DMS 273 treated with DMSO at 0.1 percent for 48 hours (cell line): Measurements from ENCODE around the gene ACER1.
"Not testable (repeated sequence)": the region's sequence is repeated elsewhere in the genome, so short reads cannot be mapped to it uniquely, and the experiment has no call there.

Experiments
- DNase-seq: peaks from one replicate; lab custom pipeline; 2025; lab: John Stamatoyannopoulos, UW

The ACER1 gene

DNA sequence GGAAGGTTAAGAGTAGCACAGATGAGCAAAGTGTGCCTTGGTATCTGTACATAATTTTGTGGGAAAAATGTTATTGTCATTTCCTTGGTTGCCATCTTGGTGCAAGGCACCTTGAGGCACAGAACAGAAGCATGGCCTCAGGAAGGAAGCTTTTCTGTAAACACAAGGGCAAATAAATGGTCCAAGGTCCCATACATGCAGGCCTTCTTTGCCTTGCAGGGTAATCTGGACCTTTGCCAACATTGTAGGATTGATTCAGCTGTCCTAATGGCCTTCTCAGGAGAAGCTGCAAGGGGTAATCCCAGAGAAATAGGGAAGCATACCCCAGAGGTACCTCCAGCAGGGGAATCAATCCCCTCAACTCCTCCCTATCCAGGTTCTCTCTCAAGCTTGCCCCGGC, 44.7 kb downstream of the ACER1 start:
- no peak for DNase-seq

DNA sequence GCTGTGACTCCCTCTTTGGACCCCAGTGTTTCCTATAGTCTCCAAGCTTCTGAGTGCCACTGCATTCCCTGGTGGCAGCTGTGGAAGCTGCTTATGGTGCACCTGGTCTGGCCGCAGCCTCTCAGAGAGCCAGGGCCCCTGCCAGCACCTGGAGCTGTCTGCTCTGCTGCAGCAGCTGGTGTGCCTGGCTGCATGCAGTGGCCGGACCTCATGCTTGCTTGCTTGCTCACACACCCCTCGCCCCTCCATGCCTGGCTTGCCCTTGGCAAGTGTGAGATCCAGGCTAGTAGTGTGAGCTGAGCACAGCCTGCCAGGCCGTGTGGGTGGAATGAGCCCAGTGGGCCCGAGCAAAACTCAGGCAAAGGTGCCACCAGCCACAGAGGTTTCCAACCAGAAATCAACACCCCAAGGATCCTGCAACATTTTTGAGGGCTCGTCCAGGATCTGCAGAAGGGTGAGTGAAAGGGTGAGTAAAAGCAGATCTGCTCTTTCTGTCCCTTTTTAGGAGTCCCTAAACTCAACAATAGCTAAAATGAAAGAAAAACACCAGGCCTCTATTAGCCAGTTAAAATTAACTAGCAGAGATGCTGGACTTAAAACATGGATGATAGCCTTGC, 46.0 kb downstream of the ACER1 start:
- DNase-seq = no peak

DNA sequence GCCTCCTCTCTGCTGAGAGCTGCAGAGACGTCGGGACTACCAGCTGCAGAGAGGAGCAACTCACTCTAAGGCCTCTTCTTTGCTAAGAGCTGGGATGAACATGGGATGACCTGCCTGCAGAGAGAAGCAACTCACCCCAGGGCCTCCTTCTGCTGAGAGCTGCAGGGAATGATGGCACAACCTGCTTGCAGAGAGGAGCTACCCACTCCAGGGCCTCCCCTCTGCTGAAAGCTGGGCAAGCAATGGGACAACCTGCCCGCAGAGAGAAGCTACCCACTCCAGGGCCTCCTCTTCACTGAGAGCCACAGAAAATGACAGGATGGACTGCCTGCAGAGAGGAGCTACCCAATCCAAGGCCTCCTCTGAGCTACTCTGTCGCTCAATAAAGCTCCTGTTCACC, 46.7 kb downstream of the ACER1 start:
- no peak for DNase-seq

DNA sequence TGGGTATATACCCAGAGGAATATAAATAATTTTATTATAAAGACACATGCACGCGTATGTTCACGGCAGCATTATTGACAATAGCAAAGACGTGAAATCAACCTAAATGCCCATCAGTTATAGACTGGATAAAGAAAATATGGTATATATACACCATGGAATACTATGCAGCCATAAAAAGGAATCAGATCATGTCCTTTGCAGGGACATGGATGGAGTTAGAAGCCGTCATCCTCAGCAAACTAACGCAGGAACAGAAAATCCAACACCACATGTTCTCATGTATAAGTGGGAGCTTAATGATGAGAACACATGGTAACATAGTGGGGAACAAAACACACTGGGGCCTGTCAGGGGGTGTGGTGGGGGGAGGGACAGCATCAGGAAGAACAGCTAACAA, 51.0 kb downstream of the ACER1 start:
- DNase-seq = not testable (repeated sequence)

DNA sequence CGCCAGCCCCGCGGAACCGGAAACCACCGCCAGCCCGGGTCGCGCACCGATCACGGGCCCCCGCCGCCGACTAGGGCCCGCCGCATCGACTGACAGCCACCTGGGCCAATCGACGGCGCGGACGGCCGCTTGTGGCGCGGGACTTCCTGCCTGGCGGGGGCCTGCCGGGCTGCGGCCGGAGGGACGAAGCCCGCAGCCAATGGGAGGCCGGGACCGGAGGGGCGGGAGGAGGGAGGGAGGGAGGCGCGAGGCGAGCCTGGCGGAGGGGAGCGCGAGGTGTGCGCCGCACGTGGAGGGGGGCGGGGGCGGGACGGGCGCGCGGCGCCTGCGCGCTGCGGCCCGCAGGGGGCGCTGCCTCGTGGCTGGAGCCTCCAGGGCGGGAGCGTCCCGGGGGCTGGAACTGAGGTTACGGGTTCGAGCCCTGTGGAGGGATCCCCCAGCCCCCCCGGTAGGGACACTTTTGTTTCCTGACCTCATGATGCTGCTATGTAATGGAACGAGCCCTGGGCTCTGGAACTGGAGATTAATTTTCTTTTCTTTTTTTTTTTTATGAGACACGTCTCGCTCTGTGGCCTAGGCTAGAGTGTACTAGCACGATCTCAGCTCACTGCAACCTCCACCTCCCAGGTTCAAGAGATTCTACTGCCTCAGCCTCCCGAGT, 53.4 kb downstream of the ACER1 start, which contains the start of gene MLLT1:
TSS of gene MLLT1 (minus strand) at position 45 of the 661 bp plus-strand sequence. CDS start 191 bp downstream, outside the sequence.
- peak; percentile 79 for DNase-seq

DNA sequence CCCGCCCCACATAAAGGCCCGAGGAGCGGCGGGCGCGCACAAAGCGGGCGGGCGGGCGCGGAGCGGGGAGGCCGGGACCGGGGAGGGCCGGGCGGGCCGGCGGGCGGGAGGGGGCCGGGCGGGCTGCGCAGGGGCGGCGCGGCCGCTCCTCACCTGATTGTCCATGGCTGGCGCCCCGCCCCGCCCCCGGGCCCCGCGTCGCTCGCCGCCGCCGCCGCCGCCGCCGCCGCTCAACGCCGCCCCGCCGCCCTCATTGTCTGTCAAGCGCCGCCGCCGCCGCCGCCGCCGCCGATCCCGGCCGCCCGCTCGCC, 53.8 kb downstream of the ACER1 start:
- no peak for DNase-seq

DNA sequence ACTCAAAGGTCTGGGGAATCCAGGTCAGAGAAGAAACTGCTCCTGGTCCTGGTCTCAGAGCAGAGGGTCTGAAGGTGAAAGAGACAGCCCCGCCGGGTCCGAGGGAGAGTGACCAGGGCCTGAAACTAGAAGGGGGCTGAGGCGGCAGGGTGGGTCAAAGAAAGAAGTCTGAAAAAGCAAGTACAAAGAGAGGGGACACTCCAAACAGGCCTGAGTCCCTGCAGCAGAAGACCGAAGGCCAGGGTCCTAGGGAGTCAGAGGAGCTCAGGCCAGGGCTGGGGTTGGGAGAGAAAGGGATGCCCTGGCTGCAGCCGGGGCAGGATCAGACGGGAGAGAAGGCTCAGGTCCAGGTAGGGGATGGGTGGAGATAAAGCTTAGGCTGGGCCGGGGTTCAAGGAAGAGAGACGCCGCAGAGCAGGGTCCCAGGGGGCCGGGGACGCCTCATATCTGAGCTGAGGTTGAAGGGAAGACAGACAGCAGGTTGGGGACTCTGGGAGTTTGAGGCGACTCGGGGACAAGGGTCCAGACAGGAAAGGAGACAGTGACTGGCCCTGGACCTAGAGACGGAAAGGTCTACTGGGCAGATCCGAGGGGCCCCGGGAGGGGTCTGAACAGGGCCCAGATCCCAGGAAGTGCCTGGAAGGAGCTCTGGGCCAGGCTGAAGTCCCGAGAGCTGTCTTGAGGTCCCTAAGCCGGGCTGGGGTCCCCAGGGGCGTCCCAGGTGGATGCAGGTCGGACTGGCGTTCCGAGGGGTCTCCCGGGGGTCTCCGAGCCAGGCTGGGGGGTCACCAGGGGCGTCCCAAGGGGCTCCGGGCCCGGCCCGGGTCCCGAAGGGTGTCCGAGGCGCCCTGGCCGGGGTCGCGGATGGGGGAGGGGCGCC, 54.4 kb downstream of the ACER1 start:
- DNase-seq = no peak

DNA sequence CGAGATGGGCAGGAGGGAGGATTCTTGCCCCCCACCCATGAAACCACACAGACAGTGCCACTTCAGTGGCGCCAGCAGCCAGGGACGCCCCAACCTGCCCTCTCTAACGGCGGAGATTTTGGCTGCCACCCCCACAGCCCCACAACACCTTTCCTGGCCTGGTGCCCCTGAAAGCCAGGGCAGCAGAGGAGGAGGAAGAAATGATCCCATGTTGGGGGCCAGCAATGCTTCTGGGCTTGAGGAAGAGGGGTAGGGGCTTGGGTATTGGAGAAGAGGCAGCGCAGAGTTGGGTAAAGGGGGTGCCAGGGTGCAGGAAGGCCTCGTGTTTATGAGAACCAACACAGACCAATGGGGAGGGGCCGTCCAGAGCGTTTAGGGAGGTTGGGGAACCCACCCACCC, 55.4 kb downstream of the ACER1 start:
- DNase-seq = no peak

DNA sequence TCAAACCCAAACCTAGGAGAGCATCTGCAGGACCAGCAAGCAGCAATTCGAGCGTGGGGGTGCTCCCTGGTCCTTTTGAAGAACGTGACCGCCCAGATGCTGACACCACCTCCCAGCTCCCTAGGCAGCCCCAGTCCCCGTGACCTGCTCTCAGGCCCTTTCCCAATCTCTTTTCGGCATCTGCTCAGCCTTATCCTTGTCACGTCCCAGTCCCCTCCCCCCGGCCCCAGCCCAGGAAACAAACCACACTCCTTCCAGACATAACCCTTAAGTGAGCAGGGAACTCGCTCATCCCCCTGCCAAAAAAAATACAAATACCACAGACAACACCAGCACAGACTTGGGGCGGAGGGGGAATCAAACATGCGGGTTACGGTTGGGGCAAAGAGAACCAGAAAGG, 57.0 kb downstream of the ACER1 start:
- no peak for DNase-seq

DNA sequence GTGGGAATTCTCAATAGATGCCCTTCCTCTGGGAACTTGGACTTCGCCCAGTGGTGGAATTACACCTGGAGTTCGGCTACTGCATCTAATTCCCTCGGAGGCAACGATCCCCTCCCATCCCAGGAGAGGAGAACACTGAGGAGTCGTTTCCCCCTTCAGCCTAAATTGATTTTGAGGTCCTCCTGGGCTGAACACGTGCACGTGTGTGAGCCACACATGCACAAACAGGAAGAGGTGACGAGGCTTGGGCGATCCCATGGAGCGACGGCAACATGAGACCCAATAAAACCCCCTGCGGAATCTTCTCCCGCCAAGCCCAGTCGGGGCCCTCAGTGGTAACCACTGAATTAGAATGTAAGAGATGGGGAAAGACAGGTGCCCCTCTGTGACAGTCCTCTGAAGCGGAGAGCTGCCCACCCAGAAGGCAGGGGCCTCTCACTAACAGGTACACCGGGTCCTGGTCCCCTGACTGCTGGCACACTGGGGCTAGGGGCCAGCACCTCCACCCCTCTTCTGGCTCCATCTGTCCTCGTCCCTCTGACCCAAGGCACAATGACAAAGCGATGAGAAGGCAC, 58.2 kb downstream of the ACER1 start:
- DNase-seq = no peak

DNA sequence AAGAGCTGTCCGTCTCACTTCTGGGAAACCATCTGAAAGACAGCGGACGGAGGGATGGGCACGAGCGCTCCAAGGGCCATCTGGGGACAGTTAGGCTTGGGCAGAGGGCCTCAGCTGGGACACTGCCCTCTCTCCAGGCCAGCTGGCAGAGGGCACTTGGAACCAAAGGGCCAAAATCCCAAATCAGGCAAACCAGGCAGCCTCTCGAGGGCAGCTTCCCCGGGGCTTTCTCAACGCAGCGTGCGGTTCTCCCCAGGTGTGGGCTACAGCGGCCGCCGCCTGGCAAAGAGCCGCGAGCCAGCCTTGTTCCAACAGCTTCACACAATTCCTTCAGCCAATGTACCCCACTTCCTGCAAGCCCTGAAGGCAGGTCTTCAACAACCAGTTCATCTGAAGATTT, 58.7 kb downstream of the ACER1 start:
- no peak for DNase-seq

DNA sequence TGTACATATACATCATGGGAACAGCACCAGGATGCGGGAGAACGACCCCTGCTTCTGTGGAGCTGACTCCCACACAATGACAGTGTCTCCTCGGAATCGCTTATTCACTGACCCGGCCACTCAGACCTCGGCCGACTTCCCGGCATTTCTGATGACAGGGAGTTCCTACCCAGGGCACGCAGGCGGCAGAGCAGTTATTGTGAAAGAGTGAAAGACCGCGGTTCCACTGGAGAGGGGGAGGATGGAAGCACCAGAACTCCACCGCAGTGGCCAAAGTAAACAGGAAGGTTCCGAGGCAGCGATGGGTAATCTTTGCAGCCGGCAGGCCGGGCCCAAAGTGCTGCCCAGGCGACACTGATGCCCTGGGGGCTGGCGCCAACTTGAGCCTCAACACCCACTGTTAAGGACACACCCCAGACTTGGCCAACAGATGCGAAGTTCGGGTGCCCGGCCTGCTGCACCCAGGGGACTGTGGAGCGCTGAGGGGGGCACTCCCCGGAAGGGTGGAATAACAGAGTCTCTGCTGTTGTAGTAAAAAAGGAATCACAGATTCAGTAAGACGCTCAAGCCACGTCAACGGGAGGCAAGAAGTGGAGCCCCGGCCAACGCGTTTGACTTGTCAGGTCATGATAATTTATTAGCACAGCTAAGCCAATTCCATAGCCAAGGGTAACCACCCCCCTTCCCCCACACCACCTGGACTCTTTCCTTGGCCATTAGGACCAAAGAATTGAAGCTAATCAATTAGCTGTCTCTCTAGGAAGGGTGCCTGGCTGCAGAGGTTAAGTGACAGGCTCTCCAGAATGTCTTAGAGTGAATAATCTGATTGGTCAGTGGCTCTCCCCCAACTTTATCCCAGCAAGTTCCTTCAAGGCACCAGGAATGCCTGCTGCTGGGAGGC, 59.5 kb downstream of the ACER1 start:
- no peak for DNase-seq

DNA sequence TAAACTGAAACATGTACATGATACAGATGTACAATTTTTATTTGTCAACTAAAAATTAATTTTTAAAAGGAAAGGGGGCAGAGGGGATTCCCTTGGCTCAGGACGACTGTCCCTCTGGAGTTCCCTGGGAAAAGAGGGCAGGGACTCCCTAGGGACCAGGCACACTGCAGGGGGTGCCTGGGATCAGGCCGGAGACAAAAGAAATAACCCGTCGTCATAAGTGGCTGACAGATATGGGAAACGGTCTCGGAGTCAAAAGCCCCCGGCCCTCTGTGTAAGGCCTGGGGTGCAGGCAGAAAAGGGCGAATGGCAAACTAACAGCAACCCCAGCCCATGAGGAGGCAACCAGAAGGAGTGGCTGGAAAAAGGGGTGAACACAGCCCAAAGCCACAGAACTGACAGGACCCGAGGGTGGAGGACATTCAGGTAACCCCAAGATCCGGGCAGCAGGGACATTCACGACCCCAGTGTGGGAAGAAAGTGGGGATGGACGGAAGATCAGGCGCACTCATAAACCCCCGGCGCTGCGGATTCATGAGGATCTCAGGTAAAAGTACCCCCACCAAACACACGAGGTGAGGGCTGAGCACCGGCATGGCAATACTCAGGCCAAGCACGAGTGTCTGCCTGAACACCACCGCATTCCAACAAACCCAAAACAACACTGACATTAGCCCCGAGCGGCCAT, 60.4 kb downstream of the ACER1 start:
- DNase-seq = no peak

DNA sequence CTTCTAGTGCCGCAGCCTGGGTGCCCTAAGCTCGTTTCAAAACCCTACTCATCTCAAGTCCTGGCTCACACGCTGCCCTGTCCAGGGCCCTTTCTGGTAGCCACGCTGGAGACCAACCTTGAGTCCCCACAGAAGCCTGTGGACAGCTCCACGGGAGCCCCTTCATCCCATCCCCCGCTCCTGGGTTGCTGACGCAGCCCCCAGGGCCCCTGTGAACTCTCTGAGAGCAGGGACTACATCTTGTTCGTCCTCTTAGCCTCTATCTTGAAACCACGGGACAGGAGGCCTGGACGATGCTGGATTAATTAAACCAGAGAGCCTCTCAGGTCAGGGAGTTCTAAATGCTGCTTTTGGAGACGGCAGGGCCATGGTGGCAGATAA, 61.0 kb downstream of the ACER1 start:
- no peak for DNase-seq

DNA sequence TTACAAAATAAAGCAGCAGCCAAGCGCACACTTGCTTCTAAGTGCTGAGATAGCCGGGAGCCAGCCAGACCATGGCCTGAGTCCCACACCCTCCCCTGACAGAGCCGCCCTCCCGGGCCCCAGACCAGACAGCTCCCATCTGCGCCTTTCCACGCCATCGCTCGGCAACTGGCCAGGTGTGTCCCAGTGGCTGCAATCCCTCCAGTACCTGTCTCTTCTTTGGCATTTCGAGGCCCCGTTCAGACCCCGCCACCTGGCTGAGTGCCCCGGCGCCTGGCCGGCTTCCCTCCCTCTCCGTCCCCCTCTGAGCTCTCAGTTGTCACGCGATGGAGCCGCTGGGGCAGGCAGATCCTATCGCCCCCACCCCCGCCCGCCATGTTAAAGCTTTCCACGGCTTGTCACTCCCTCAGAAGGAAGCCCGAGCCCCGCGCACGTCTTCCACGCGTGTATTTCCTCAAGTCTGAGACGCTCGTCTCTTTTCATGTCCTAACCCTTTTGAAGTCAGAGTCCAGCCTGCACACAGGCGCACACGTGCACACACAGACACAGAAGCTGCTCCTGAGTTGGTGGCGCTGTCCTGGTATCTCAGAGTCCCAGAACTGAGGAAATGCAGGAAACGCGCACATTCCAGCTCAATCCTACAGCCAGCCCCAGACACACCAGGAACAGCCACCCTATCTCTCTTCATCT, 61.5 kb downstream of the ACER1 start:
- DNase-seq = no peak

DNA sequence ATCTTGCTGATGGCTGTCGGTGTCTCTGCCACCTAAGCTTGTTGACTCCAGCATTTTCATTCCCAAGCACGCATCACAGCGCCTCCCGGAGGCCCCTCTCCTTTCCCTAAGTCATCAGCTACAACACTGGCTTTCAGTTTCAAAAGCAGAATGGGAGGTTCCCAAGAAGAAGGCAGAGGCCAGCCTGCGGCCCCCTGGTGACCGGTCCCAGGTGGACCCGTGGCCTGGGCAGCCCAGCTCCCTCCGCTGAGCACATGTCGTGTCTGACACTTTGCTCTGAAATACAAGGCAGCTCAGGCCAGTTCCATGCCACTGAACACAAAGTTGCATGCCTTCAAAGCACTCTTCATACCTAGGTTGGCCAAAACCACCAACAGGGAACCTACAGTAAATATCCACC, 62.2 kb downstream of the ACER1 start:
- DNase-seq = no peak

DNA sequence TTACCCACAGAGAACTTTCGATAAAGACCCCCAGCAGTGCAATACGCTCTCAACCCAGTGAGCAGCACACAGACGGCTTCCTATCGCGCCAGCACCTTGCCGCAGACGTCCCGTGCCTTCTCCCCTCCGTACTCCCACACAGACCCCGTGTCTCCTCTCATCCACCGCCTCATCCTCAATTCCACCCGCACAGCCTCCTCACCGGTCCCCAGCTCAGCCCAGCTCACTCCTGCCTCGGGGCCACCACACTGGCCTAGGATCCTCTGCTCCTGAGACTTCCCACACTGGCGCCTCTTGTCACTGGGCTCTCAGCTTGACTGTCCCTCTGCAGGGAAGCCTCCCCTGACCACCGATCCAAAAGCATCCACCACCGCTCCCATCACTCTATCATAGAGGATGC, 62.6 kb downstream of the ACER1 start:
- DNase-seq = no peak

DNA sequence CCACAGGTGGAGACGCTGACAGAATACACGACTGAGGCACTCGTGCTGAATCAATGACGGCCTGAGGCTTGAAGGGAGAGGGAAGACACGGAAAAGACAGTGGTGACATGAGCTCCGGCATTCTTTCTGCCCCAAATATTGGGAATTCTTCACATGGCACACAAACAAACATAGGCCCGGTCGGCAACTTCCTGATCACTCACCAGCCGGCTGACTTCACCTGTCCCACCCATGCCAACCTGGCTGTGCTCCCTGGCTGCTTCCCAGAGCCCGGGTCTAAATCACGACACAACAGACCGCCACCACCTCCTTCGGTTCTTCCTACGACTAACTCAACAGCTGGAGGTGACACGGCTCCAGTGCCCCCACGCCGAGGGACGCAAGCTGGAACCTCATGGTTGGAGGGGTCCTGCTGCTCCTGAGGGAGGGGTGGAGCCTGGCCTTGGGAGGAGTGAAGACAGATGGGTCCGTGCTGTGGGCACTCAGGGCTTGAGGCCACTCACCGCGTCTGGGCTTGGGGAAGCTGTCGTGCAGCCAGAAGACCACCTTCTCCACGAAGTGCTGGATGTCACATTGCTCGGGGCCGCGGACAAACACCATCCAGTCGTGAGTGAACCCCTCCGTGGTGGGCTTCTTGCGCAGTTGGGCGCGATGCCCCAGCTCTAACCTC, 63.2 kb downstream of the ACER1 start:
- DNase-seq = no peak

DNA sequence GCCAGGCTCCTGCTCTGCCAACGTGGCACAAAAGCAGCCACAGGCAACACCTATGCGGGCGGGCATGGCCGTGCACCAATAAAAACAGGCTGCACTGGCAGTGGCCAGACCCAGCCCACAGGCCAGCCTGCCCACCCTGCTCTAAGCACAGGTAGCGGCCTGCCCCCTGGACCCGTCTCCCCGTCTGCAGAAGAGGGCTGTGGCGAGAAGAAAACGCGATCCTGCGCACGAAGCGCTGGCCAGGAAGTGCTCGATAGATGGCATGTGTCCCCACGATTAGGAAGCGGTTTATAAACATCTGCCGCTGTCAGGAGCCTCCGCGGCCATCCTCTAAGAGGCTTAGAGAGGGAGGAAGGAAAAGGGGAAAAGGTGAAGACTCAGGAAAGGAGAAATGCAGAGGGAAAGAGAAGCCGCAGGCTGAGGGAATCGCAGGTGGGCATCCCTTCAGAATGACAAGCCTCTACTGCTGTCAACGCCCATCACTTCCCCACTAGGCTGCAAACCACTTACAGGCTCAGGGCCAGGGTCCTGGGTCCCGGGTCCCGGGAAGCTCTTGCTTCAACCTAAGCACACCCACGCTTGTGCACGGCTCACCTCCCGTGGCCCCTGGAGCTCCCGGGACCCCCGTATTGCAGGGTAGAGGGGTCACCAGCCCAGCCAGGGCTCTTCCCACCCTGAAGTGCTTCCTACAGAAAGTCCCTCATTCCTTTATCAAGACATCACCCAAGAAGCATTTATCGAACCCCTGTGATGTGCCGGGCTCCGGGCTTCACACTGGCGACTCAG, 64.1 kb downstream of the ACER1 start:
- no peak for DNase-seq
